Gastrocnemius medialis (tissue), 4 donors: Measurements from ENCODE around the gene LRP11. TPM values are rescaled to one million over a fixed set of nuclear protein-coding genes. Genes with fewer than 3 reads are reported as not detected.

Source experiments
- ATAC-seq, 2 donors: fragments of 150-250 bp; one replicate each; pipeline ENCODE4 v1.9.1; 2016
- DNase-seq, 2 donors: peaks; one replicate each; pipeline ENCODE4 v3.0.0-alpha.2; 2019
- H3K27ac ChIP-seq, 4 donors: fragments of 200-600 bp; sonication (generic); 1 replicate in 1 of 4; 2 replicates in 3 of 4; pipeline ENCODE4 v1.5.1; 2016 to 2018; ENCODE audit warnings: mild to moderate bottlenecking in 2 of 4, moderate library complexity in 1 of 4
- H3K27me3 ChIP-seq, 3 donors: fragments of 200-600 bp; sonication (generic) in 2 of 3; 1 replicate in 1 of 3; 2 replicates in 2 of 3; pipeline versions ENCODE4 v1.5.1 to v1.6.0; 2016 to 2019; ENCODE audit warnings: mild to moderate bottlenecking in 1 of 3, moderate library complexity in 1 of 3
- H3K36me3 ChIP-seq, 2 donors: fragments of 200-600 bp; sonication (generic) in 1 of 2; one replicate each; pipeline ENCODE4 v1.5.1; 2017 to 2018
- H3K4me1 ChIP-seq, 2 donors: fragments of 200-600 bp; sonication (generic) in 1 of 2; one replicate each; pipeline ENCODE4 v1.5.1; 2016 to 2017; ENCODE audit warnings: mild to moderate bottlenecking in 2 of 2
- H3K4me3 ChIP-seq, 4 donors: fragments of 200-600 bp; sonication (generic) in 3 of 4; 1 replicate in 1 of 4; 2 replicates in 3 of 4; pipeline ENCODE4 v1.5.1; 2016 to 2019; ENCODE audit warnings: mild to moderate bottlenecking in 2 of 4
- H3K9me3 ChIP-seq, 3 donors: fragments of 200-600 bp; sonication (generic) in 2 of 3; 1 replicate in 1 of 3; 2 replicates in 2 of 3; pipeline ENCODE4 v1.5.1; 2016 to 2019
- POLR2A ChIP-seq, 2 donors: fragments of 450-650 bp; IDR thresholded peaks; one replicate each; pipeline ENCODE4 v1.6.1; 2017; ENCODE audit warnings: antibody characterized with exemption in 2 of 2, mild to moderate bottlenecking in 2 of 2, moderate library complexity in 2 of 2
- in situ Hi-C, 4 donors: fragments of 200-750 bp; cut with MboI; loops; one replicate each; pipeline versions ENCODE4 v1.15.0 to v1.8.0; 2017; ENCODE audit warnings: low sequenced_read_pairs in 4 of 4
- intact Hi-C: fragments of 100-400 bp; cut with DNase I; formaldehyde crosslinking; loops from one replicate; pipeline ENCODE4 v1.15.1; 2023; ENCODE audit warnings: low total_unique reads
- total RNA-seq, 4 donors: library from RNA; depleted of rRNA; stranded (reverse); fragments of >200 nt; gene quantifications; one replicate each; pipeline versions ENCODE4 v1.1.0 to v1.2.3, GENCODE V29; 2016
- TF ChIP-seq, protein P1 (sequence below), 5 experiments: fragments of 450-650 bp in 3 of 5; fragments of 200-600 bp in 2 of 5; sonication (generic) in 2 of 5; IDR thresholded peaks in 4 of 5; conservative IDR thresholded peaks in 1 of 5; 1 replicate in 4 of 5; 2 replicates in 1 of 5; pipeline ENCODE4 v1.5.1; 2016 to 2019; ENCODE audit warnings: antibody characterized with exemption in 5 of 5, mild to moderate bottlenecking in 3 of 5, moderate library complexity in 3 of 5

Gene LRP11
- total RNA-seq, 4 donors from 2014 or later = 5.5 to 19.8 (median 6.1) TPM

DNA sequence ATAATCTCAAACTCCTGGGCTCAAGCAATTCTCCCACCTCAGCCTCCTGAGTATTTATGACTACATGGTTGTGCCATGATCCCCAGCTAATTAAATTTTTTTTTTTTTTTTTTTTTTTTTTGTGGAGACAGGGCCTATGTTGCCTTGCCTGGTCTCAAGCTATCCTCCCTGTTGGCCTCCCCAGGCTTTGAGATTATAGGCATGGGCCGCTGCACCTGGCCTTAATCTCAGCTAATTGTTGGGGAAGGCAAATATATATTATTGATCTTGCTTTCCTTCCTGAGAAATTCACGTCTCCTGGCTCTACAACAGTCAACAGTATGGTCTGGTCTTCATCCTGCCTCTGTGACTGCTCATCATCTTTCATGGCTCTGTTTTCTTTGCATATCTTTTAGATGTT lies 94.5 kb downstream of the LRP11 start:
- Histone ChIP-seq H3K9me3 (no peaks in the 10 kb centered on the region), H3K27ac (no peak overlapping the region), H3K4me3 (no peak overlapping the region), H3K27me3 (no peaks in the 10 kb centered on the region), H3K36me3 (peaks cover 0 to 51% of the 10 kb centered on the region in 2 donors), H3K4me1 (no peaks in the 10 kb centered on the region)
- intact Hi-C loops (no loop called here), in situ Hi-C loops (no loop called here)
- DNase-seq = no peak
- no peak for ATAC-seq
- TF ChIP-seq, protein P1, sequence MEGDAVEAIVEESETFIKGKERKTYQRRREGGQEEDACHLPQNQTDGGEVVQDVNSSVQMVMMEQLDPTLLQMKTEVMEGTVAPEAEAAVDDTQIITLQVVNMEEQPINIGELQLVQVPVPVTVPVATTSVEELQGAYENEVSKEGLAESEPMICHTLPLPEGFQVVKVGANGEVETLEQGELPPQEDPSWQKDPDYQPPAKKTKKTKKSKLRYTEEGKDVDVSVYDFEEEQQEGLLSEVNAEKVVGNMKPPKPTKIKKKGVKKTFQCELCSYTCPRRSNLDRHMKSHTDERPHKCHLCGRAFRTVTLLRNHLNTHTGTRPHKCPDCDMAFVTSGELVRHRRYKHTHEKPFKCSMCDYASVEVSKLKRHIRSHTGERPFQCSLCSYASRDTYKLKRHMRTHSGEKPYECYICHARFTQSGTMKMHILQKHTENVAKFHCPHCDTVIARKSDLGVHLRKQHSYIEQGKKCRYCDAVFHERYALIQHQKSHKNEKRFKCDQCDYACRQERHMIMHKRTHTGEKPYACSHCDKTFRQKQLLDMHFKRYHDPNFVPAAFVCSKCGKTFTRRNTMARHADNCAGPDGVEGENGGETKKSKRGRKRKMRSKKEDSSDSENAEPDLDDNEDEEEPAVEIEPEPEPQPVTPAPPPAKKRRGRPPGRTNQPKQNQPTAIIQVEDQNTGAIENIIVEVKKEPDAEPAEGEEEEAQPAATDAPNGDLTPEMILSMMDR (IDR thresholded peaks at IDR 0.05 in 4 of 5, conservative IDR thresholded peaks at IDR 0.05 in 1 of 5) = no peak
- no peak for TF ChIP-seq POLR2A (IDR thresholded peaks at IDR 0.05)

Other genes starting within 250 kb of the LRP11 start
- 10 to 100 TPM; 16.0 to 29.3 (median 26.0) TPM for gene KATNA1, start 215.6 kb downstream of the LRP11 start, total RNA-seq
- 10 to 100 TPM in 3 of 4 donors, 1 to 10 TPM in 1; 6.3 to 21.8 (median 14.4) TPM for gene LATS1, start 146.3 kb downstream of the LRP11 start, total RNA-seq
- gene NUP43, start 117.8 kb downstream of the LRP11 start, total RNA-seq = 10 to 100 TPM; 15.0 to 42.0 (median 16.7) TPM
- gene PCMT1, start 114.6 kb downstream of the LRP11 start, total RNA-seq = 100 to 1,000 TPM; 150 to 448 (median 353) TPM
- 1 to 10 TPM in 1 of 4 donors, not detected in 3; 3.9 TPM for gene RAET1E, start 33.8 kb upstream of the LRP11 start, total RNA-seq
- under 1 TPM in 1 of 4 donors, not detected in 3; 0.89 TPM for gene RAET1G, start 58.8 kb upstream of the LRP11 start, total RNA-seq
- gene ULBP2, start 77.7 kb upstream of the LRP11 start, total RNA-seq = under 1 TPM in 2 of 4 donors, not detected in 2; 0.44 to 0.49 TPM
- gene ULBP1, start 99.6 kb upstream of the LRP11 start, total RNA-seq = under 1 TPM in 1 of 4 donors, not detected in 3; 0.16 TPM
- not detected for gene RAET1L, start 161.2 kb upstream of the LRP11 start, total RNA-seq
- 1 to 10 TPM in 1 of 4 donors, not detected in 3; 1.1 TPM for gene ULBP3, start 204.8 kb upstream of the LRP11 start, total RNA-seq